CD4-positive, alpha-beta T cell treated with Interleukin-6 at 100 ng/mL for 8 hours (primary cell): ENCODE data around the gene TENM3.

Experiments used
- DNase-seq: peaks from one replicate; pipeline ENCODE4 v3.0.0-alpha.2; 2020; ENCODE audit warnings: mixed read lengths, low spot score

The TENM3 gene

GRCh38 chr4:182564724-182565369, 321.6 kb downstream of the TENM3 start:
- no peak for DNase-seq

- no peak for DNase-seq
Measured at GRCh38 chr4:182567119-182567518, 323.9 kb downstream of the TENM3 start.

DNA sequence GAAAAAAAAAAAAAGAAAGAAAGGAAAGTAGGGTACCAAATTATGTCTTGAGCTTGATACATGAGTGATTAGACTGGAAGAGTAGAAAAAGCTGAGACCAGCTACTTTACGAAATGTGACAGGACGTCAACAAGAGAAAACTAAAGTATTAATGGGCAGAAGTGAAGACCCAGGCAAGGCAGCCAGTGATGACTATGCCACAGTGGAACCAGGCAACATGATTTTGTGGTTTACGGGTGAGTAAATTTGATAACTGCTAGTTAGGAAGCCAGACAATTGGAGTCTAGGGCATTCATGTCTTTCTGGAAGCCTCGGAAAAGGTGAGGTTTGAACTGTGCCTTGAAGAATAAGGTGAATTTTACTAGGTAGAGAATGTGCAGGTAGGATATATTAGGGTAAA, 326.4 kb downstream of the TENM3 start:
- no peak for DNase-seq

- no peak for DNase-seq
Measured at GRCh38 chr4:182574706-182575105, 331.5 kb downstream of the TENM3 start.

- no peak for DNase-seq
Measured at GRCh38 chr4:182575225-182575624, 332.0 kb downstream of the TENM3 start.

DNA sequence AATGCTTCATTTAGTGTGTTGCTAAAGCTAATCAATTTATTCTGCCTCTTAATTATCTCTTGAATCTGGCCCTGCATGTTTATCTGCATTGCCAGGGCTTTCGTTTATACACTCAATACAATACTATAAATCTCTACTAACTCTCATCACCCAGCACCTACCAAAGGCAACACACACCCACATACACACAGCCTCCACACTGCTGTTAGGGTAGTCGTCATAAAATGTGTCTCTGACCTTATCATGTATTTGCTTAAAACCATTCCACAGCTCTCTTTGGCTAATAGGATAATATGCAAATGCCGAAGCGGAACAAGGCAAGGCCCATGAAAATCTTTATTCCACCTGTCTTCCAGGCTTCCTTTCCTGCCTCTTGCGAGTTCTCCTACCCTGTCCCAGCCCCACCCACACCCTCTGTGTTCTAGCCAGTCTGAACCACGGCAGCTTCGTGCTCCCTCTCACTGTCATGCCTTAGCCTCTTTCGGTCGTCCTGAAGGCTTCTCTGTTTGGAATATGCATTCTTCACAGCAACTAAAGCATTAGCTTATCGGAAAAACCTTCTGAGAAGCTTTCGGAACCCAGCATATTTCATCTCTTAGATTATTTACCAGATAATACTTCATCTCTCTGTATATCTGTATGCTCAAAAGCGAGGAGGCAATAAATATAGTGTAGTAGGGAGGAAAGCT, 333.5 kb downstream of the TENM3 start:
- no peak for DNase-seq

- DNase-seq: no peak
Measured at GRCh38 chr4:182577411-182577810, 334.2 kb downstream of the TENM3 start.

DNA sequence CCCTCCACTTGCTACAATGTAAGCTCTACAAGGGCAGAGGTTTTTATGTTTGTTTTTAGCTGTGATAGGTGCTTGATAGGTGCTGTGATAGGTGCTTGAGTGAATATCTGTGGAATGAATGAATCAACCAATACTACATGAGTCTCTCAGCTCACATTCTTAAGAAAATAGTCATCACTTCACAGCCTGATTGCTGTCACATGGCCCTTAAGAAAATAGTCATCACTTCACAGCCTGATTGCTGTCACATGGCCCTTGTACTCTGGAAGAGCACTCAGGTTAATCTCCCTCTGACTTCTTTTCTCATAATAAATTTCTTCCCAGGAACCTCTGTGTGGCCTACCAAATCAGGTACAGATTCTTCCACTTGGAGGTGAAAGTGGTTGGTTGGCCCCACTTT, 335.2 kb downstream of the TENM3 start:
- no peak for DNase-seq

DNA sequence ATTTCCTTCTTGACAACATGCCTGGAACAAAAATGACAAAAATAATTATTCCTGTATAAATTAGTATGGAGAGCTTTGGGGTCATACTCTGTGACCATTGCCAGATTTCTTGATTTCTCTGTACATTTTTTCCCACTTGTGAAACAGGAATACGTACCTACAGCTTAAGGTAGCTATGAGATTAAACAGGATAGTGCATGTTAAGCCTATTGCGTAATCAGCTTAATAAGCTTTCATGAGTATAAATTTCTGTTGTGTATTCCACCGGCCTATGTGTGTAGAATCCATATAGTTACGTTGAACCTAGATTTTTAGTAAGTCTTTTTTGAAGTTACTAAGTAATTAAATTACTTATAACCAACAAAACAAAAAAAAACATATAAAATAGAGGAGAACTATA, 339.0 kb downstream of the TENM3 start:
- DNase-seq: no peak

DNA sequence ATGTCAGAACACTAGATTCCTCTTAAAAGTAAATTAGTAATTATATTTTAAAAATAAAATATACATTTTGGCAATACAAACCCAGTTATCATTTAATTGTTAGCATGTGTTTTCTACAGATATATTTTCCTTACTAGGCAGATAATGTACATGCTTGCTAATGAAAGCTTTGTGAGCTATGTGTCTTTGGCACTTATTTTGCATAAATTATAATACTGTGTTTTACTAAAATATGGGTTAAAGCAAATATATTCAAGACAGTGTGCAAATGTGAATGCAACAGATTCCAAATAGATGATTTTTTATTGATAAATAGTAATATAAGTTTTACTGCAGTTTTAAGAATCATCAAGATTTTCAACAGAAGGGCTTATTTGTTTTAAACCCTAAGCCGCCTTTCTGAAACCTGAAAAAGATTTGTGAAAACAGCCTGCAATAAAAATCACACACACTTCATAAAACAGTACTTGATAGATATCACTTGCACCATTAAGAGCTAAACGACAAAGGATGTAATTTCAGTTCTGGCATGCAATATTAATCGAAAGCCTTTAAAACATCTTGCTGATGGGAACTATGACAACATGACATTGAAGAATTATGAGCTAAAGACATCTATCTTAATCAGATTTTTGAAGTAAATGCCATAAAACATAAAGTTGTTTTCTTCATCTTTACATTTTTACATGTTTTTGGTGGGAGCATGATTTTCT, 340.7 kb downstream of the TENM3 start:
- no peak for DNase-seq

GRCh38 chr4:182585321-182585720, 342.1 kb downstream of the TENM3 start:
- no peak for DNase-seq

DNA sequence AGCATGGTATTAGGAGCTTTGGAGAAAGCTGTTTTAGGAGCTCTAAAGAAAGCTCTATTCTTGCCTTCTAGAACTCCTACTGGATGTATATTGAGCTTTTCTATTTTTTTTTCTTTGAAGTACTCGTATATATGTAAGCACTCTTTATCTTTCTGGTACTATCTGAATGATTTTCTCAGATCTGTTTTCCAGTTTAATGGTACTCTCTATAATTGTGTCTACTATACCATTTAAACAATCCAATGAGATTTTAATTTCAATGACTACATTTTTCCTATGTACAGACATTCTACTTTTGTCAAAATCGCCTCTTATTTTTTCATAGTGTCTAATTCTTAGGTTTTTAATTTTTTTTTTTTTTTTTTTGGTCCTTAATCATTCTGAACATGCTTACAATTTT, 345.9 kb downstream of the TENM3 start:
- DNase-seq: no peak

DNA sequence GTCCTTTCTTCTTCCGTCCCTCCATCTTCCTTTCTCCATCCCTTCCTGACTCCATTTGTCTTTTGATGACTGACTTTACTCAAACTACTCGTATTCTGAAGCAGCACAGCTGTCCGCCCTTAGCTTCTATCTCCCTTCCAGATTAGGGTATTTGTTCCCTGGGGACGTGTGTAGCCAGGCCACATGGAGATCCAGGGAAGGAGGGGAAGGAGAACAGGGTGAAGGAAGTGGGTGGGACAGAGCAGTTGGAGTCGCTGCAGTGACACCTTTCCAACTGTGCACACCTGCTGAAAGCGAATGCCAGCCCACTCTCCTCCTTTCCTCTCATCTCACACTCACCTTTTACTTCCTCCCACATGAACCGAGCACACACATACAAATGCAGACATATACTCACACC, 350.2 kb downstream of the TENM3 start:
- DNase-seq: no peak

DNA sequence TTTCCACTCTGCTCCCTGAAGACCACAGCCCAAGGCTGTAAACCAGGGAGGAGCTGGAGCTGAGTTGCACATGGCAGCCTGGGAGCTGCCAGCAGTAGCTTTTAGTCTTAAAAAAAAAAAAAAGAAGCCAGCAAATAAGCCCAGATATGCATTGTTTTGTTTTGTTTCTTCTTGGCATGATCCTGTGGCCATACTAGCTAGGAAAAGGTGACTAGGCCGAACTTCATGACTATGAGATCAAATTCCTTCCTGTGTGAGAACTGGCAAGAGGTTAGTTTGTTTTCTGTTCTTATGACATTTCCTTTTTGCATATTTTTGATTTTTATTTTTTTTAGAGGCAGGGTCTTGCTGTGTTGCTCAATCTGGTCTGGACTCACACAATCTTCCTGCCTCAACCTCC, 350.7 kb downstream of the TENM3 start:
- no peak for DNase-seq

DNA sequence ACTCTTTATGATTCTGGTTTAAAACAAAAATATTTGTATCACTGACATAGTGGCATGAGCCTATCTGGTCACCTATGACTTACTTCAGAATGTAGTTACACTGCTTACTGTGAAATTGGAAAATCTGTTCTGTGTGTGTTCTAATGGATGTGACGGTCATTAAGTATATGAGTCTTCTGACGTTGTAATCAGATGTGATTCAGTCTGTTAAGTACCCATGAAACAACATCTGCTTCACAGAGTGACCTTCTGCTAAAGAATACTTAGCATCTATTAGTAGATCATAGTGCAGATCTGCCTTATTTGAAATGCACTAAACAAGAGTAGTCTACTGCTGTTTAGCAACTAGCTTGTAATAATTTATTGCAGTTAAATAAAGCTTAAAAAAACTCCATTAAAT, 356.9 kb downstream of the TENM3 start:
- DNase-seq: no peak

DNA sequence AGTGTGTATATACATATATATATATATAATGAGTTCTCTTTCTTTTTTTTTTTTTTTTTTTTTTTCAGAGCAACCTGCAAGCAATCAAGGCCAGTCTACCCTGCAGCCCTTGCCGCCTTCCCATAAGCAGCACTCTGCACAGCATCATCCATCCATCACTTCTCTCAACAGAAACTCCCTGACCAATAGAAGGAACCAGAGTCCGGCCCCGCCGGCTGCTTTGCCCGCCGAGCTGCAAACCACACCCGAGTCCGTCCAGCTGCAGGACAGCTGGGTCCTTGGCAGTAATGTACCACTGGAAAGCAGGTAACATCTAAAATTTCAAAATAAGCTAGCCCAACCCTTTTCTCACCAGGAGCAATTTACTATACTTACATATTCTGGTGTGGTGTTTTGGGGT, 357.7 kb downstream of the TENM3 start:
- DNase-seq: no peak

DNA sequence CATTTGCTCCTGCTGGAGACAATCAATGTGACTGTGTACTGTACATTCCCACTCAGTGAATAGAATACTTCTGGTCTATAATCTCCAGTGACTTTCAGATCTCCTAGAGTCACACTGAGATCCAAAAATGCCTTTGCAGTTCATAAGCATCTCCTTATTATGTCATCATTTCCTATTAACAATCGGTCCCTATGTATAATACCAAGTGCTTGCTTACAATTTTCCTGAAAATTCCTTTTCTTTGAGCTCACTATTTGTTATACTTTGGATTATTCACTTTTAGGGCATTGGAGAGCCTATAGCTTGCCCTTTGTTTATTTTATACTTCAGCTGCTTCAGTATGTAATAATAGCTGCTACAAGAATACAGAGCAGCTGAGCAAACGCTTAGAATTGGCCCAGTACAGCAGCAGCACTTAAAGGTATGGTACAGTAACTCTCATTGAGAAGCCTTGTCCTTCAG, 361.0 kb downstream of the TENM3 start:
- DNase-seq: no peak

DNA sequence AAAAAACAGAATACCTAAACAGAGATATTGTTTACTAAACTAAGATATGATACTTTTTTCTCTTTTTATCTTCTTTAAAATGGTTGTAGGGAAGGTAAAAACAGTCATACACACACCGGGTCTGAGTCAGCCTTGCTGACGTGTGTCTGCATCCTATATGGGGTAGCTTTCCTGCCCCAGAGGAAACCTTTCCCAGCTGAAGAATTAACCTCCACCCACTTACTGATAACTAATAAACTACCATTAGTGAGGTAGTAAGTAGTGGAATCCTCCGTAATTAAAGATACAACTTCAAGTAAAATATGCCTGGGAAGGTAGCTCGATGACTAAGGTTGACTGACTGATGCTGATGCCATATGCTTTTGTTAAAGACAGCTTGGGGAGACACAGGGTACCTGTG, 361.8 kb downstream of the TENM3 start:
- no peak for DNase-seq

DNA sequence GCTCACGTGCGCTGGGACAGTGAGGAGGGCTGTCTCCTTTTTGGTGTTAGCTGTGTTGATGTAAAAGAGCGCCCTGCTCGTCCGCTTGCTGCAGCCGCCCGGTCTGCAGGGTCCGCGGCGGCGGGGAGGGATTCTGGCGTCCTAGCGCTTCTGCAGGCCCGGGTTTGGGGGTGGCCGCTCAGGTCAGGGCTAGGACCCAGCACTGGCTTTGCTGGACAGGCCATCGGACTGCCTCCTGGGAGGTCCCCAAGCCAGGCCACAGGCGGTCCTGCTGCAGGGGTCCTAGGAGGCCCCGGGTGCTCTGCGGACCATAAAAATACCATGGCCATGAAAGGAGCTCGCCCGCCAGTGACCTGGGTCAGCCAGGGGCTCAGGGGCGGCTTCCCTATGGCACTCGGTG, 365.3 kb downstream of the TENM3 start:
- DNase-seq: no peak

- no peak for DNase-seq
Measured at GRCh38 chr4:182616476-182616875, 373.3 kb downstream of the TENM3 start.

- DNase-seq: no peak
Measured at GRCh38 chr4:182619660-182620059, 376.5 kb downstream of the TENM3 start.

GRCh38 chr4:182620111-182620980, 377.1 kb downstream of the TENM3 start:
- no peak for DNase-seq
